ENCODE data around the gene SUV39H1. TPM values are rescaled to one million over a fixed set of nuclear protein-coding genes. Genes with fewer than 3 reads are reported as not detected.
A peak's percentile ranks its signal among the peaks of the same experiment; 100 is the strongest.

The SUV39H1 gene
- total RNA-seq, 1 donor from 2014 or later, result 4.9 TPM

- Histone ChIP-seq H3K4me1 (ENCODE audit: insufficient read depth, low read length) (peaks cover 8% of the 10 kb centered on the region), H2AFZ (ENCODE audit: low read depth, low read length) (no peak overlapping the region), H4K20me1 (ENCODE audit: insufficient read depth, low read length) (no peaks in the 10 kb centered on the region), H3K79me2 (ENCODE audit: insufficient read depth, low read length) (no peaks in the 10 kb centered on the region), H3K36me3 (ENCODE audit: insufficient read depth, low read length) (no peaks in the 10 kb centered on the region), H3K9ac (ENCODE audit: low read length) (no peak overlapping the region), H3K9me3 (ENCODE audit: insufficient read depth, low read depth, low read length) (no peaks in the 10 kb centered on the region), H3K4me2 (ENCODE audit: low read length) (no peak overlapping the region), H3K27me3 (ENCODE audit: insufficient read depth, low read length) (no peaks in the 10 kb centered on the region), H3K4me3 (ENCODE audit: insufficient read depth, low read depth, low read length) (no peak overlapping the region), H3K27ac (ENCODE audit: low read depth, low read length) (no peak overlapping the region)
- TF ChIP-seq EZH2 (IDR thresholded peaks at IDR 0.05; ENCODE audit: insufficient read depth, low read length), result no peak
- no peak for TF ChIP-seq CTCF (IDR thresholded peaks at IDR 0.05; ENCODE audit: insufficient read depth, low read depth, low read length)
- FAIRE-seq, result no peak
- Mint-ChIP-seq H3K4me3 (ENCODE audit: unreplicated experiment) (no peak overlapping the region), H3K4me1 (ENCODE audit: low read depth, unreplicated experiment) (peaks cover 3% of the 10 kb centered on the region), H3K27me3 (ENCODE audit: low read depth, unreplicated experiment) (peaks cover 2% of the 10 kb centered on the region), H3K27ac (ENCODE audit: unreplicated experiment) (no peak overlapping the region), H3K9me3 (ENCODE audit: unreplicated experiment) (peaks cover 15% of the 10 kb centered on the region), H3K36me3 (ENCODE audit: low read depth, unreplicated experiment) (peaks cover 8% of the 10 kb centered on the region)
- DNase-seq (ENCODE audit: low read depth), result no peak
These were observed 15.5 kb downstream of the SUV39H1 start for GRCh38 chrX:48711929-48712505.

- H3K27ac ChIP-seq (ENCODE audit: low read depth, low read length), result no peak overlapping the region
- DNase-seq (ENCODE audit: low read depth), result no peak
- no peak overlapping the region for H3K4me2 ChIP-seq (ENCODE audit: low read length)
- H3K4me1 ChIP-seq (ENCODE audit: insufficient read depth, low read length), result peaks cover 8% of the 10 kb centered on the region
- no peaks in the 10 kb centered on the region for H3K79me2 ChIP-seq (ENCODE audit: insufficient read depth, low read length)
- TF ChIP-seq CTCF (IDR thresholded peaks at IDR 0.05; ENCODE audit: insufficient read depth, low read depth, low read length) (no peak), EZH2 (IDR thresholded peaks at IDR 0.05; ENCODE audit: insufficient read depth, low read length) (no peak)
- H3K9me3 Mint-ChIP-seq (ENCODE audit: unreplicated experiment), result peaks cover 24% of the 10 kb centered on the region
- peaks cover 2% of the 10 kb centered on the region for H3K27me3 Mint-ChIP-seq (ENCODE audit: low read depth, unreplicated experiment)
- H2AFZ ChIP-seq (ENCODE audit: low read depth, low read length), result no peak overlapping the region
- no peaks in the 10 kb centered on the region for H3K36me3 ChIP-seq (ENCODE audit: insufficient read depth, low read length)
- no peak overlapping the region for H3K27ac Mint-ChIP-seq (ENCODE audit: unreplicated experiment)
- no peaks in the 10 kb centered on the region for H3K9me3 ChIP-seq (ENCODE audit: insufficient read depth, low read depth, low read length)
- FAIRE-seq, result peak; percentile 88
- H3K9ac ChIP-seq (ENCODE audit: low read length), result no peak overlapping the region
- peaks cover 3% of the 10 kb centered on the region for H3K4me1 Mint-ChIP-seq (ENCODE audit: low read depth, unreplicated experiment)
- no peaks in the 10 kb centered on the region for H4K20me1 ChIP-seq (ENCODE audit: insufficient read depth, low read length)
- H3K4me3 ChIP-seq (ENCODE audit: insufficient read depth, low read depth, low read length), result no peak overlapping the region
- no peaks in the 10 kb centered on the region for H3K27me3 ChIP-seq (ENCODE audit: insufficient read depth, low read length)
- H3K4me3 Mint-ChIP-seq (ENCODE audit: unreplicated experiment), result no peak overlapping the region
- peaks cover 5% of the 10 kb centered on the region for H3K36me3 Mint-ChIP-seq (ENCODE audit: low read depth, unreplicated experiment)
These were observed 17.3 kb downstream of the SUV39H1 start for GRCh38 chrX:48713847-48714246.

GRCh38 chrX:48714573-48714972 lies 18.0 kb downstream of the SUV39H1 start:
- H3K9me3 Mint-ChIP-seq (ENCODE audit: unreplicated experiment), result peaks cover 24% of the 10 kb centered on the region
- peak; percentile 20 for FAIRE-seq
- peak overlapping the region; percentile 14 for H3K4me2 ChIP-seq (ENCODE audit: low read length)

More at GRCh38 chrX:48714573-48714972, 18.0 kb downstream of the SUV39H1 start:
- no peaks in the 10 kb centered on the region for H3K9me3 ChIP-seq (ENCODE audit: insufficient read depth, low read depth, low read length)
- Mint-ChIP-seq H3K27me3 (ENCODE audit: low read depth, unreplicated experiment) (peaks cover 2% of the 10 kb centered on the region), H3K4me3 (ENCODE audit: unreplicated experiment) (no peak overlapping the region), H3K36me3 (ENCODE audit: low read depth, unreplicated experiment) (peaks cover 5% of the 10 kb centered on the region), H3K4me1 (ENCODE audit: low read depth, unreplicated experiment) (peaks cover 3% of the 10 kb centered on the region), H3K27ac (ENCODE audit: unreplicated experiment) (no peak overlapping the region)
- H3K79me2 ChIP-seq (ENCODE audit: insufficient read depth, low read length), result no peaks in the 10 kb centered on the region
- H3K4me1 ChIP-seq (ENCODE audit: insufficient read depth, low read length), result peaks cover 8% of the 10 kb centered on the region
- no peak for DNase-seq (ENCODE audit: low read depth)
- H2AFZ ChIP-seq (ENCODE audit: low read depth, low read length), result no peak overlapping the region
- H3K36me3 ChIP-seq (ENCODE audit: insufficient read depth, low read length), result no peaks in the 10 kb centered on the region
- no peak overlapping the region for H3K4me3 ChIP-seq (ENCODE audit: insufficient read depth, low read depth, low read length)
- TF ChIP-seq EZH2 (IDR thresholded peaks at IDR 0.05; ENCODE audit: insufficient read depth, low read length), result no peak
- TF ChIP-seq CTCF (IDR thresholded peaks at IDR 0.05; ENCODE audit: insufficient read depth, low read depth, low read length), result no peak
- no peak overlapping the region for H3K9ac ChIP-seq (ENCODE audit: low read length)
- H3K27ac ChIP-seq (ENCODE audit: low read depth, low read length), result no peak overlapping the region
- no peaks in the 10 kb centered on the region for H3K27me3 ChIP-seq (ENCODE audit: insufficient read depth, low read length)
- H4K20me1 ChIP-seq (ENCODE audit: insufficient read depth, low read length), result no peaks in the 10 kb centered on the region
